Common myeloid progenitor, CD34-positive (primary cell): Measurements from ENCODE around the gene ZMYND10.
A peak's percentile ranks its signal among the peaks of the same experiment; 100 is the strongest.
"Not testable (repeated sequence)": the region's sequence is repeated elsewhere in the genome, so short reads cannot be mapped to it uniquely, and the experiment has no call there.

Experiments used
- CTCF ChIA-PET: fragments of 350-600 bp; sonication (Branson Sonifier 250); formaldehyde crosslinking; loops from one replicate; lab custom pipeline; 2021; ENCODE audit warnings: antibody characterized with exemption; lab: Charles Lee
- POLR2A ChIA-PET: fragments of 350-600 bp; sonication (Branson Sonifier 250); formaldehyde crosslinking; loops from one replicate; lab custom pipeline; 2021; ENCODE audit warnings: antibody characterized with exemption; lab: Charles Lee
- DNase-seq, 3 donors: peaks; one replicate each; pipeline versions ENCODE4 v3.0.0 to v3.0.0-alpha.2; 2013
- H3K27ac ChIP-seq, 2 experiments: 1 replicate in 1 of 2; 2 replicates in 1 of 2; pipeline ENCODE4 v1.7.0; 2013; ENCODE audit warnings: inconsistent platforms in 2 of 2, low read length in 2 of 2, mild to moderate bottlenecking in 2 of 2, low read depth in 1 of 2, moderate library complexity in 1 of 2; ENCODE audit not compliant: severe bottlenecking in 2 of 2, insufficient read depth in 1 of 2, poor library complexity in 1 of 2
- H3K27me3 ChIP-seq, 5 experiments: replicated peaks in 2 of 5; 1 replicate in 3 of 5; 2 replicates in 2 of 5; pipeline versions ENCODE4 v1.6.1 to v1.7.0; 2013; ENCODE audit warnings: low read length in 4 of 5, mild to moderate bottlenecking in 2 of 5, moderate library complexity in 2 of 5, inconsistent platforms in 1 of 5; ENCODE audit not compliant: insufficient read depth in 5 of 5, control insufficient read depth in 4 of 5
- H3K36me3 ChIP-seq, 4 experiments: 1 replicate in 2 of 4; 2 replicates in 2 of 4; pipeline versions ENCODE4 v1.6.1 to v1.7.0; 2013; ENCODE audit warnings: low read length in 3 of 4, control low read depth in 1 of 4, mild to moderate bottlenecking in 1 of 4; ENCODE audit not compliant: control insufficient read depth in 4 of 4, insufficient read depth in 4 of 4
- H3K4me1 ChIP-seq, 4 experiments: 1 replicate in 3 of 4; 2 replicates in 1 of 4; pipeline versions ENCODE4 v1.6.1 to v1.7.1; 2013; ENCODE audit warnings: low read length in 3 of 4, mild to moderate bottlenecking in 3 of 4, control low read depth in 1 of 4, inconsistent platforms in 1 of 4, moderate library complexity in 1 of 4; ENCODE audit not compliant: control insufficient read depth in 4 of 4, insufficient read depth in 4 of 4; ENCODE audit errors: control extremely low read depth in 1 of 4
- H3K4me3 ChIP-seq, 7 experiments: 1 replicate in 4 of 7; 2 replicates in 3 of 7; pipeline versions ENCODE4 v1.5.1 to v1.7.0; 2013; ENCODE audit warnings: mild to moderate bottlenecking in 7 of 7, low read length in 6 of 7, moderate library complexity in 6 of 7, inconsistent platforms in 2 of 7, low read depth in 2 of 7, control low read depth in 1 of 7; ENCODE audit not compliant: insufficient read depth in 4 of 7, control insufficient read depth in 1 of 7; ENCODE audit errors: extremely low read depth in 1 of 7
- H3K9me3 ChIP-seq, 5 experiments: 1 replicate in 4 of 5; 2 replicates in 1 of 5; pipeline versions ENCODE4 v1.6.1 to v1.7.1; 2013; ENCODE audit warnings: low read length in 4 of 5, mild to moderate bottlenecking in 2 of 5, inconsistent platforms in 1 of 5, low read depth in 1 of 5, moderate library complexity in 1 of 5; ENCODE audit not compliant: control insufficient read depth in 4 of 5, insufficient read depth in 2 of 5; ENCODE audit errors: control extremely low read depth in 1 of 5
- WGBS: methylation state at CpG from one replicate; pipeline ENCODE4 v1.1.5; 2013; ENCODE audit not compliant: insufficient coverage; 5-methylcytosine and 5-hydroxymethylcytosine counted together

ZMYND10 gene

DNA sequence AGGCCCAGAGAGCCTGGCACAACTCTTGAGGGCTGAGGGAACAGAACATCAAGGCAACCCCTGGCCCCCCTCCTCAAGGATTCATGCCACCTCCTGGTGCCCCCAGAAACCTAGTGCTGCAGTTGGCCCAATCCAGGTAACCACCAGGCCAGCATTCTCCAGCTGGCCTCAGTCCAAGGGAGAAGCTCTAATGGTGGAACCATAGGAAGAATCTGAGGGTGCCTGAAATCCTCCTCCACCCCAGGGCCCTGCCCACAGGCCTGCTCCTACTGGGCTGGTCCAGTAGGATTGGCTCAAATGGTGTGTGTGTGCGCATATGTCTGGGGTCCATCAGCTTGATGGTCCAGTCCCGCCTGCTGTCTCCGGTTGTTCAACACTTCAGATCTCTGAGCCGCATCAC, 30.7 kb downstream of the ZMYND10 start:
- Histone ChIP-seq H3K27me3 (no peaks in the 10 kb centered on the region), H3K9me3 (no peaks in the 10 kb centered on the region), H3K27ac (no peak overlapping the region), H3K4me3 (no peak overlapping the region), H3K4me1 (peaks cover 2 to 25% (median 22%) of the 10 kb centered on the region in 4 experiments), H3K36me3 (peaks cover 0 to 37% (median 10%) of the 10 kb centered on the region in 4 experiments)
- no peak for DNase-seq
- 90% methylated on average over 2 of the region's 4 CpGs for WGBS
- ChIA-PET CTCF (interaction anchor here (0.6 to 11.6 kb wide), 7 partner anchors 9 to 169 kb away, joined by 3 to 105 read pairs (median 5); partner anchors contain the start of genes HYAL1 and TUSC2), POLR2A (interaction anchor here (1.0 kb wide), 1 partner anchor 15 kb away, joined by 3 read pairs; no protein-coding TSS in a partner anchor)

DNA sequence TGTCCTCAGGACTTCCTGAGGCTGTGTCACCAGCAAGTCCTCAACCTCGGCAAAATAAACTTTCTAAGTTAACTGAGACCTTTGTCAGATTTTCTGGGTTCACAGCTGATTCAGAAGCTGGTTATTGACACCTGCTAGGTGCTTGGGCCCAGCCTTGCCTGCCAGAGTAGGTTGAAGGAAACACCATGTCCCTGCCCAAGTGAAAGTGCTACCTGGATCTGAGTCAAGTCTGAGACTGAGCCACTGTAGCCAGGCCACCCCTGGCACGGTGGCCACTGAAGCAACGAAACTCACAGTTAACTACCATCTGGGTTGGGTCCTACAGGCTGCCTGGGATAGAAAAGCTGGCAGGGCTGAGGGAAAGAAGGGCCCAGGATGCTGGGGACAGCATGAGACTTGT, 31.2 kb downstream of the ZMYND10 start:
- Histone ChIP-seq H3K27ac (no peak overlapping the region), H3K27me3 (no peaks in the 10 kb centered on the region), H3K4me1 (peaks cover 2 to 20% (median 18%) of the 10 kb centered on the region in 4 experiments), H3K4me3 (no peak overlapping the region), H3K36me3 (peaks cover 0 to 33% (median 10%) of the 10 kb centered on the region in 4 experiments), H3K9me3 (no peaks in the 10 kb centered on the region)
- 96% methylated on average over 3 of the region's 3 CpGs for WGBS
- ChIA-PET CTCF (interaction anchor here (1.3 to 11.6 kb wide), 5 partner anchors 8 to 40 kb away, joined by 3 to 105 read pairs (median 8); partner anchors contain the start of genes HYAL1 and TUSC2), POLR2A (no interaction called here)
- DNase-seq = no peak

DNA sequence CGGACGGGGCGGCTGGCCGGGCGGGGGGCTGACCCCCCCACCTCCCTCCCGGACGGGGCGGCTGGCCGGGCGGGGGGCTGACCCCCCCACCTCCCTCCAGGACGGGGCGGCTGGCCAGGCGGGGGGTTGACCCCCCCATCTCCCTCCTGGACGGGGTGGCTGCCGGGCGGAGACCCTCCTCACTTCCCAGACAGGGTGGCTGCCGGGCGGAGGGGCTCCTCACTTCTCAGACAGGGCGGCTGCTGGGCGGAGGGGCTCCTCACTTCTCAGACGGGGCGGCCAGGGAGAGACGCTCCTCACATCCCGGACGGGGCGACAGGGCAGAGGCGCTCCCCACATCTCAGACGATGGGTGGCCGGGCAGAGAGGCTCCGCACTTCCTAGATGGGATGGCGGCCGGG, 33.5 kb downstream of the ZMYND10 start:
- H3K27me3 ChIP-seq, H3K4me1 ChIP-seq, H3K4me3 ChIP-seq, POLR2A ChIA-PET, DNase-seq, H3K9me3 ChIP-seq, H3K27ac ChIP-seq, CTCF ChIA-PET: not testable (repeated sequence)
- H3K36me3 ChIP-seq = peaks cover 0 to 11% (median 5%) of the 10 kb centered on the region in 4 experiments
- 98% methylated on average over 6 of the region's 32 CpGs for WGBS

DNA sequence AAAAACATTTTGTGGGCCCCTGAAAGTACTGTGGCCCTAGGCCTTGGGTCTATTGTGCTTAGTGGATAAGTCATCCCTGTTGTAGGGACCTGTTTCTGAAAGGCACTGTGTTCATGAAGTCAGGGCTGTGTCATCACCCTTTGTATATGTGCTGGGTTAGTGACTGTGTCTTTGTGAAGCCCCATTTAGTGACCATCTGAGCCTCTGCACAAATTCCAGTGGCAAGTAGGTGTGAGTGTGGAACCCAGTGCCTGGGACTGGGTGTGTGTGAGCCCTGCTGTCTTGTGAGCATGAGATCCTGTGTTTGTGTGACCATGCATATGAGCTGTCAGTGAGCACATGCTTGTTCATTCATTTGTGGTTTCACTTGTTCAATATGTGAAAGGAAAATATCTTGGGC, 40.9 kb downstream of the ZMYND10 start:
- H3K27ac ChIP-seq = no peak overlapping the region

DNA sequence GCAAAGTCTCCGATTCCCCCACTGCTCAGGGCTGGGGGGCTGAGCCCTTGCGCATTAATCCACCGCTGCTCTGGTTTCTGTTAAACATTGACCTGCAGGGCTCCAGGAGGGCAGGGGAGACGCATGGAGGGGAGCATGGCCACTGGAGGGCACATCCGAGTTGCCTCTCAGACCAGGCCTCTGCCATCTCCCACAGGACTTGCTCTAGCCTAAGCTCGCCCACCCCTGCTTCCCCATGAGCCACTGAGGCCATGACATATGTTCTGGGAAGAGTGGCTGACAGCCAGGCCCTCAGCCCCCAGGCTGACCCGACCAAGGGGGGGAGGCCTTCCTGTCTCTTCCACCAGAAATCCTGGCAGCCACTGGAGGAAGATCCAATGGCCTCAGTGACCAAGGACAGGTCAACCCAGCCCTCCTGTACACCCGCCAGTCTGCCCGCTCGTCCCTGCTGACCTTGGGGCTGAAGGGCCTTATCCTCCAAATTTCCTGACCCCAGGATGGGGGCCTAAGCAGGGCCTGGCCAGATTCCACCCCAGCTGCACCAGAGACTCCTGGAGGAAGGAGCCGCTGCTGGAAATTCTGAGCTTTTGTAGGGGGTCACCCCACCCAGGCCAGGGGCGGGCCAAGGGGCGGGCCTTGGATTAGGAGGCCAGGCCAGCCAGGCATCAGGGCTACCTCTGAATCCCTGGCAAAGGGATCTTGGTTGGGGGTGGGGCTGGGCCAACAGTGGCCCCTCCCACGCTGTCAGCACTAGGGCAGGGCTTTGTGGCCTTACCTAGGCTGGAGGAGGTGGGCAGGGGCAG, 42.3 kb downstream of the ZMYND10 start, which contains the start of gene HYAL1:
Gene HYAL1, minus strand, starts transcription at position 562 of the 803 bp plus-strand sequence. CDS start 618 bp downstream, outside the sequence.
- Histone ChIP-seq H3K4me1 (peaks cover 5 to 21% (median 20%) of the 10 kb centered on the region in 4 experiments), H3K27ac (peak within 1 kb of the TSS in 1 of 2 experiments; percentile 58), H3K4me3 (no peak within 1 kb of the TSS), H3K36me3 (no peaks in the 10 kb centered on the region), H3K9me3 (peaks cover 0 to 4% (median 2%) of the 10 kb centered on the region in 5 experiments), H3K27me3 (no peaks in the 10 kb centered on the region)
- WGBS = 78% methylated on average over 8 of the region's 14 CpGs
- POLR2A ChIA-PET = interaction anchor here (1.7 kb wide), 1 partner anchor 25 kb away, joined by 5 read pairs; the partner anchor contains the start of gene TUSC2
- DNase-seq = peak in 1 of 3 donors; percentile 38
- CTCF ChIA-PET = interaction anchor here (1.5 to 9.6 kb wide), 3 partner anchors 11 to 25 kb away, joined by 4 to 105 read pairs (median 8); partner anchors contain the start of genes HYAL2, IFRD2 and TUSC2

More for the DNA sequence above, 40.9 kb downstream of the ZMYND10 start:
- Histone ChIP-seq H3K9me3 (peaks cover 0 to 5% (median 2%) of the 10 kb centered on the region in 5 experiments), H3K4me3 (no peak overlapping the region), H3K4me1 (peaks cover 5 to 11% (median 10%) of the 10 kb centered on the region in 4 experiments), H3K27me3 (no peaks in the 10 kb centered on the region), H3K36me3 (peaks cover 0 to under 1% (median 0%) of the 10 kb centered on the region in 4 experiments)
- ChIA-PET CTCF (interaction anchor here (1.0 to 9.6 kb wide), 3 partner anchors 15 to 23 kb away, joined by 4 to 105 read pairs (median 6); partner anchors contain the start of gene HYAL2), POLR2A (no interaction called here)
- no peak for DNase-seq

DNA sequence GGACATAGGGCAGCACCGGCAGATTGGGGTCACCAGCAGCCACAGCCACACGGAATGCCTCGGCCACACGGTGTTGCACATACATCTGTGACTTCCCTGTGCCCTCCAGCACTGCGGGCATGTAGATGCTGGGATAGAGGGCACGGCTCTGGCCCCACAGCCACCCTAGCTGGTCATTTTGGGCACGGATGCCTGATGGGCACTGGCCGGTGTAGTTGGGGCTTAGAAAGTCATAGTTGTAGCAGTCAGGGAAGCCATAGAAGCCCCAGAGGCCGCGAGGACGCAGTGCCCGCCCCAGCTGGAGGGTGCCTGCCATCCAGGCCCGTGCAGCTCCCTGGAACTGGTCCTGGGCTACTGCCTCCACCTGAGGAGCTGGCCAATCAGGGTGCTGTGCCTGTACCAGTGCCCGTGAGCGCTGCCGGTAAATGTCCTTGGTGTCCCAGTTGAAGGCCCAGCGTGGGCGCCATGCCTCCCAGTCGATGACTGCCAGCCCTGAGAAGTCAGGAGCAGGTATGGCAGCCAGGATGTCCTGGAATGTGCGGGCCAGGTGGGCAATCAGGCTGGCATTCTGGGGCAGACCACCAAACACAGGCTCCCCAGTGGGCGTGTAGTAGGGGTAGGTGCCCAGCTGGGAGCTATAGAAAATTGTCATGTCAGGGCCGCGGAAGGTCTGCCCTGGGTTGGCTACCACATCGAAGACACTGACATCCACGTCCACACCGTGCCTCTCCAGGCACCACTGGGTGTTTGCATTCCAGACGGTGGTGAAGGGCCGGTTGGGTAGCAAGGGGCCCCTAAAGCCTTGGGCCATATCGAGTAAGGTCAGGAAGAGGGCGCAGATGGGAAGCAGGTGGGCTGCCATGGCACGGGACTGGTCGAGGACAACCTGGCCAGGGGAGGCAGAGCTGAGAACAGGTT, 43.2 kb downstream of the ZMYND10 start:
- H3K27me3 ChIP-seq = no peaks in the 10 kb centered on the region
- peaks cover 0 to 4% (median 1%) of the 10 kb centered on the region in 4 experiments for H3K36me3 ChIP-seq
- ChIA-PET POLR2A (interaction anchor here (1.7 kb wide), 1 partner anchor 26 kb away, joined by 5 read pairs; the partner anchor contains the start of gene TUSC2), CTCF (interaction anchor here (1.5 to 9.6 kb wide), 3 partner anchors 10 to 26 kb away, joined by 4 to 105 read pairs (median 8); partner anchors contain the start of genes HYAL2, IFRD2 and TUSC2)
- H3K9me3 ChIP-seq = peaks cover 0 to 2% (median 0%) of the 10 kb centered on the region in 5 experiments
- WGBS = 95% methylated on average over 31 of the region's 32 CpGs
- H3K4me3 ChIP-seq = no peak overlapping the region
- DNase-seq = no peak
- no peak overlapping the region for H3K27ac ChIP-seq
- H3K4me1 ChIP-seq = peaks cover 7 to 29% (median 29%) of the 10 kb centered on the region in 4 experiments
